Measurements from ENCODE around the gene GAGE13. TPM values are rescaled to one million over a fixed set of nuclear protein-coding genes. Genes with fewer than 3 reads are reported as not detected.
"Not testable (repeated sequence)": the region's sequence is repeated elsewhere in the genome, so short reads cannot be mapped to it uniquely, and the experiment has no call there.

The GAGE13 gene
- total RNA-seq, 1 donor from 2014 or later, result not detected

DNA sequence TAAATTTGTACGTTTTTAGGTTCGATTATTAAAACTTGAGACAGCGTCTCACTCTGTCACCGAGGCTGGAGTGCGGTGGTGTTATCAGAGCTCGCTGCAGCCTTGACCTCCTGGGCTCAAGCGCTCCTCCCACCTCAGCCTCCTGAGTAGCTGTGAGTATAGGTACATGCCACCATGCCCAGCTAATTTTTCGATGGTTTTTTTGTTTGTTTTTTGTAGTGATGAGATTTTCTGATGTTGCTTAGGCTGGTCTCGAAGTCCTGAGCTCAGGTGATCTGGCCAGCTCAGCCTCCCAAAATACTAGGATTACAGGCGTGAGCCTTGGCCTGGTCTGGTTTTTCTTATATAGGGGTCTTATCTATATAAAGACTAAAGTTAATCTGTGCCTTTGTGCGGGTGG is 961 bp upstream of the GAGE13 start:
- not testable (repeated sequence) for DNase-seq (ENCODE audit: extremely low read depth, low read depth, low spot score)

DNA sequence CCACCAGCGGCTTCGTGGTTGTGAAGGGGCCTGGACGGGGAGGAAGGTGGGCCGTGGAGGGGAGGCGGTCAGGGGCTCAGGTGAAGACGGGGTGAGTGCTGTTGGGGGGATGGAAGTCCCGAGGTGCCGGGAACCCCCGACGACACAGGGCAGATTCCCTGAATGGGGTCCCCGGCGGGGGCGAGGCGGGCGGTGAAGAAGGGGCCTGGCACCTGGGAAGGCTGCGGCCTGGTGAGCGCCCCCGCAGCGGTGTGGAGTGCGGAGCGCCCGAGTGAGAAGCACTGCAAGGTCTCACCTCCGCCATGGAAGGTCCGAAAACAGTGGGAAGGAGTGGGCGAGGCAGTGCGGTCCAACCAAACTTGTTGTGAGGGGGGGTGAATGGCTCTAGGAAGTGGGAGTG is 459 bp downstream of the GAGE13 start:
- not testable (repeated sequence) for DNase-seq (ENCODE audit: extremely low read depth, low read depth, low spot score)

DNA sequence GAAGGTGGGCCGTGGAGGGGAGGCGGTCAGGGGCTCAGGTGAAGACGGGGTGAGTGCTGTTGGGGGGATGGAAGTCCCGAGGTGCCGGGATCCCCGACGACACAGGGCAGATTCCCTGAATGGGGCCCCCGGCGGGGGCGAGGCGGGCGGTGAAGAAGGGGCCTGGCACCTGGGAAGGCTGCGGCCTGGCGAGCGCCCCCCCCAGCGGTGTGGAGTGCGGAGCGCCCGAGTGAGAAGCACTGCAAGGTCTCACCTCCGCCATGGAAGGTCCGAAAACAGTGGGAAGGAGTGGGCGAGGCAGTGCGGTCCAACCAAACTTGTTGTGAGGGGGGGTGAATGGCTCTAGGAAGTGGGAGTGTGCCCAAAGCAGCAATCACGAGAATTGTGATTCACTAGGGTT is 10.1 kb downstream of the GAGE13 start:
- not testable (repeated sequence) for DNase-seq (ENCODE audit: extremely low read depth, low read depth, low spot score)

DNA sequence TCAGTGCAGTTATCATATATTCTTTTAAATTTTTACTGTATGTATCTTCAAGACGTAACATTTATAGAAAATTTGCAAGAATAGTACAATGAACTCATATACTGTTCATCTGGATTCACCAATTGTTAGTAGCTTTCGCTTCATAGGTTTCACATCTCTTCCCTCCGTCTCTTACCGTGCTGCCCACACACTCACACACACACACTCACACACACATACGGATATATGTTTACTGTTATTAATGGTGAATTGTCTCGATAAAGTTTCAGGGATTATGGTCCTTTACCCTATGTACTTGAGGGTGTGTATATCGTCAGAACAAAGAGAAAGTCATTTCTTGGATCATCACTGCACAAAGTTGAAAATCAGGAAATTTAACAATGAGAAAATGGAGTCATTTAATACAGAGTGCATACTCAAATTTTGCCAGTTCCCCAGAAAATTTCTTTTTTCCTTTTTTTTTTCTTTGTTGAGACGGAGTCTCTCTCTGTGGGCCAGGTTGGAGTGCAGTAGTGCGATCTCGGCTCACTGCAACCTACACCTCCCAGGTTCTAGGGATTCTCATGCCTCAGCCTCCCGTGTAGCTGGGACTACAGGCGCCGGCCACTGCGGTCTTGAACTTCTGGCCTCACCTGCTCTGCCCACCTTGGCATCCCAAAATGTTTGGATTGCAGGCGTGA is 13.3 kb downstream of the GAGE13 start:
- not testable (repeated sequence) for DNase-seq (ENCODE audit: extremely low read depth, low read depth, low spot score)

DNA sequence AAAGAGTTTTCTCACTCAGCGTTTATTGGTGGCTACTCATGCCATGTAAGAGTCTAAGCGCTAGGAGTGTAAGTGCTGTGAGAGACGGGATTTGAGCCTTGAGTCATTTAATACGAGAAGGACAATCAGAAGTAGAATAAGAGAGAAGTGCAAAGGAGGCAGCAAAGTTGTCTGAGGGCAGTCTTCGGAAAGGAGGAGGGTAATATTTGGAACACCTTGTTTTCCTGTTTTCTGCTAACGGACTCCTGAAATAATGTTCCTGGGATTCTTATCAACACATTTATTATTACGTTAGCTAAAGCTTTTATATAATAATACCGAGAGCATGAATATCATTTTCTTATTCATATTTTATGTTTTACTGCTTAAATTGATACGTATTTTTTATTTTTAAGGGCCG is 14.0 kb downstream of the GAGE13 start:
- DNase-seq (ENCODE audit: extremely low read depth, low read depth, low spot score), result not testable (repeated sequence)

DNA sequence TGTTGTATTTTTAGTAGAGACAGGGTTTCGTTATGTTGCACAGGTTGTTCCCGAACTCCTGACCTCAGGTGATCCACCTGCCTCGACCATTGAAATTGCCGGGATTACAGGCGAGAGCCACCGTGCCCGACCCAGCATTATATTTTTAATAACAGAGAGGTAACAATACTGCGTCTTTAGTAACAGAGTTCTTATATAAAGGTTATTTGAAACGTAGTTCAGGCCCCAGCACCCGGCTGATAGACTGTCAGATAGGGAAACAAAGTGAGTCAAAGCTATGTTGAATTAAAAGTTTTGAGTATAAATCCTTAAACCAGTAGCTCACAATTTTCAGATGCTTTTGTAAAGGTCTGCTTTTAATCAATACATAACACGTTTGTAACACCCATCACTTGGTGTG is 14.8 kb downstream of the GAGE13 start:
- not testable (repeated sequence) for DNase-seq (ENCODE audit: extremely low read depth, low read depth, low spot score)

Other genes starting within 250 kb of the GAGE13 start
- gene GPKOW, start 207.8 kb upstream of the GAGE13 start, total RNA-seq, result 21.0 and 32.6 TPM in 2 replicates
- gene MAGIX, start 168.8 kb upstream of the GAGE13 start, total RNA-seq, result 1.2 and 1.4 TPM in 2 replicates
- gene PLP2, start 159.7 kb upstream of the GAGE13 start, total RNA-seq, result 50.4 and 50.9 TPM in 2 replicates
- 8.1 and 15.6 TPM in 2 replicates for gene PRICKLE3, start 145.2 kb upstream of the GAGE13 start, total RNA-seq
- 0.18 TPM in 1 of 2 replicates, not detected in the other for gene SYP, start 131.4 kb upstream of the GAGE13 start, total RNA-seq
- gene CACNA1F, start 98.2 kb upstream of the GAGE13 start, total RNA-seq, result under 0.01 TPM in 1 of 2 replicates, not detected in the other
- 19.5 and 22.1 TPM in 2 replicates for gene CCDC22, start 96.1 kb upstream of the GAGE13 start, total RNA-seq
- not detected in 2 replicates for gene FOXP3, start 66.9 kb upstream of the GAGE13 start, total RNA-seq
- 5.7 and 7.2 TPM in 2 replicates for gene PPP1R3F, start 61.8 kb upstream of the GAGE13 start, total RNA-seq
- gene GAGE10, start 27.9 kb upstream of the GAGE13 start, total RNA-seq, result not detected in 2 replicates
- gene GAGE12J, start 9.5 kb upstream of the GAGE13 start, total RNA-seq, result not detected in 2 replicates
- not detected in 2 replicates for gene GAGE12C, start 200.6 kb downstream of the GAGE13 start, total RNA-seq
- gene GAGE12D, start 210.2 kb downstream of the GAGE13 start, total RNA-seq, result not detected in 2 replicates
- not detected in 2 replicates for gene GAGE12E, start 219.7 kb downstream of the GAGE13 start, total RNA-seq
- gene GAGE12F, start 229.3 kb downstream of the GAGE13 start, total RNA-seq, result not detected in 2 replicates
- not detected in 2 replicates for gene GAGE12G, start 238.8 kb downstream of the GAGE13 start, total RNA-seq
- not detected in 2 replicates for gene GAGE12H, start 248.4 kb downstream of the GAGE13 start, total RNA-seq

All from glomerular endothelial cell (primary cell).